A673 (cell line): ENCODE measurements around the gene FUBP1. TPM values are rescaled to one million over a fixed set of nuclear protein-coding genes. Genes with fewer than 3 reads are reported as not detected.
A peak's percentile ranks its signal among the peaks of the same experiment; 100 is the strongest.

Experiments
- BruUV-seq: library from RNA; stranded (reverse); fragments of 400-500 nt; replicated peaks from 2 replicates; lab custom pipeline; 2021; lab: Mats Ljungman, UMichigan
- CTCF ChIA-PET: fragments of 300-600 bp; sonication (Branson Sonifier 250); formaldehyde crosslinking; loops from one replicate; lab custom pipeline; 2022; ENCODE audit warnings: antibody characterized with exemption; lab: Charles Lee
- POLR2A ChIA-PET: fragments of 300-600 bp; sonication (Branson Sonifier 250); formaldehyde crosslinking; loops from one replicate; lab custom pipeline; 2022; ENCODE audit warnings: antibody characterized with exemption; ENCODE audit not compliant: low non-redundant PET; lab: Charles Lee
- DNase-seq: peaks from one replicate; pipeline ENCODE4 v3.0.0-alpha.2; 2015; ENCODE audit warnings: low spot score
- H3K27ac ChIP-seq: fragments of 200-600 bp; sonication (generic); 2 replicates; pipeline ENCODE4 v1.5.1; 2016; ENCODE audit warnings: mixed run types, low read depth, mild to moderate bottlenecking, mixed read lengths, antibody characterized with exemption, low read length; ENCODE audit not compliant: poor library complexity, severe bottlenecking
- H3K27me3 ChIP-seq: fragments of 200-600 bp; sonication (generic); replicated peaks from 2 replicates; pipeline ENCODE4 v1.6.1; 2017; ENCODE audit warnings: mixed run types, low read depth, mild to moderate bottlenecking, mixed read lengths, antibody characterized with exemption, low read length; ENCODE audit not compliant: insufficient read depth, poor library complexity
- H3K36me3 ChIP-seq: fragments of 200-600 bp; sonication (generic); 2 replicates; pipeline ENCODE4 v1.6.1; 2016; ENCODE audit warnings: mixed run types, mild to moderate bottlenecking, mixed read lengths, antibody characterized with exemption, low read length; ENCODE audit not compliant: insufficient read depth, poor library complexity, severe bottlenecking
- H3K4me1 ChIP-seq: fragments of 200-600 bp; sonication (generic); 2 replicates; pipeline ENCODE4 v1.6.1; 2017; ENCODE audit warnings: mixed run types, mild to moderate bottlenecking, mixed read lengths, antibody characterized with exemption, low read length; ENCODE audit not compliant: insufficient read depth, poor library complexity, severe bottlenecking
- H3K4me3 ChIP-seq: fragments of 200-600 bp; sonication (generic); 2 replicates; pipeline ENCODE4 v1.5.1; 2016; ENCODE audit warnings: low read depth, mixed run types, mild to moderate bottlenecking, mixed read lengths, low read length; ENCODE audit not compliant: poor library complexity, severe bottlenecking
- H3K9me3 ChIP-seq: fragments of 200-600 bp; sonication (generic); 2 replicates; pipeline ENCODE4 v1.6.1; 2016; ENCODE audit warnings: mixed run types, low read depth, mild to moderate bottlenecking, mixed read lengths, antibody characterized with exemption, low read length; ENCODE audit not compliant: poor library complexity, severe bottlenecking
- CTCF ChIP-seq: fragments of 300-800, 200-600 bp; sonication (generic); conservative IDR thresholded peaks from 2 replicates; pipeline ENCODE4 v1.5.1; 2017; ENCODE audit warnings: low read depth, mild to moderate bottlenecking, antibody characterized with exemption, low read length, moderate library complexity, mixed read lengths
- EZH2 ChIP-seq: fragments of 200-600 bp; sonication (generic); IDR thresholded peaks from 2 replicates; pipeline ENCODE4 v1.6.1; 2017; ENCODE audit warnings: borderline replicate concordance, low read depth, mild to moderate bottlenecking, mixed read lengths, antibody characterized with exemption, low read length; ENCODE audit not compliant: poor library complexity, severe bottlenecking
- intact Hi-C: fragments of 100-400 bp; cut with micrococcal nuclease; formaldehyde crosslinking; loops from one replicate; pipeline ENCODE4 v1.10.0; 2022; ENCODE audit not compliant: unreplicated experiment
- total RNA-seq: library from RNA; stranded (reverse); gene quantifications from 2 replicates; pipeline ENCODE4 v1.2.3, GENCODE V29; 2021

The FUBP1 gene
- total RNA-seq, 1 experiment from 2014 or later, result 213 TPM

GRCh38 chr1:78015148-78015547 is 36.3 kb upstream of the FUBP1 start:
- DNase-seq, result no peak
- H3K4me1 ChIP-seq, result peaks cover 4% of the 10 kb centered on the region
- no peak overlapping the region for H3K27ac ChIP-seq
- intact Hi-C loops, result no loop called here
- TF ChIP-seq EZH2 (no peak), CTCF (no peak)
- CTCF ChIA-PET, result no interaction called here
- BruUV-seq, result no TSS peak
- H3K4me3 ChIP-seq, result no peak overlapping the region
- no peaks in the 10 kb centered on the region for H3K9me3 ChIP-seq
- H3K27me3 ChIP-seq, result no peaks in the 10 kb centered on the region
- peaks cover 25% of the 10 kb centered on the region for H3K36me3 ChIP-seq
- POLR2A ChIA-PET, result no interaction called here

GRCh38 chr1:78011050-78011449 is 32.2 kb upstream of the FUBP1 start:
- no peak for TF ChIP-seq EZH2
- TF ChIP-seq CTCF, result no peak
- Histone ChIP-seq H3K4me1 (peaks cover 10% of the 10 kb centered on the region), H3K27ac (peak overlapping the region; percentile 10), H3K9me3 (no peaks in the 10 kb centered on the region), H3K27me3 (no peaks in the 10 kb centered on the region), H3K4me3 (no peak overlapping the region), H3K36me3 (peaks cover 21% of the 10 kb centered on the region)
- no peak for DNase-seq
- POLR2A ChIA-PET, result no interaction called here
- BruUV-seq, result no TSS peak
- intact Hi-C loops, result no loop called here
- CTCF ChIA-PET, result no interaction called here

GRCh38 chr1:78009836-78010235 is 31.0 kb upstream of the FUBP1 start:
- no peak for TF ChIP-seq CTCF
- no peak for TF ChIP-seq EZH2
- intact Hi-C loops, result no loop called here
- no peaks in the 10 kb centered on the region for H3K27me3 ChIP-seq
- no peak overlapping the region for H3K27ac ChIP-seq
- POLR2A ChIA-PET, result no interaction called here
- H3K9me3 ChIP-seq, result no peaks in the 10 kb centered on the region
- no TSS peak for BruUV-seq
- DNase-seq, result no peak
- CTCF ChIA-PET, result no interaction called here
- peaks cover 10% of the 10 kb centered on the region for H3K4me1 ChIP-seq
- no peak overlapping the region for H3K4me3 ChIP-seq
- H3K36me3 ChIP-seq, result peaks cover 18% of the 10 kb centered on the region
